ENCODE measurements around the gene FLG.

- TF ChIP-seq CTCF (conservative IDR thresholded peaks at IDR 0.05), result no peak
- TF ChIP-seq EZH2 (IDR thresholded peaks at IDR 0.05; ENCODE audit: low read depth), result no peak
Measured at GRCh38 chr1:152309955-152310354, 15.1 kb downstream of the FLG start.

Measured in PC-9 (cell line).